ENCODE data around the gene CSNK1G1.

- TF ChIP-seq CTCF (IDR thresholded peaks at IDR 0.05; ENCODE audit: low read depth, low read length, poor library complexity, severe bottlenecking) (no peak), EZH2phosphoT487 (IDR thresholded peaks at IDR 0.05; ENCODE audit: borderline replicate concordance, low read length) (no peak)
These were observed 67.0 kb downstream of the CSNK1G1 start for GRCh38 chr15:64288999-64289398.
